Kidney tubule cell (primary cell): ENCODE measurements around the gene ARPP21.

Source experiments
- DNase-seq: peaks from one replicate; pipeline ENCODE4 v3.0.0-alpha.2; 2018; ENCODE audit warnings: low spot score

The ARPP21 gene

DNA sequence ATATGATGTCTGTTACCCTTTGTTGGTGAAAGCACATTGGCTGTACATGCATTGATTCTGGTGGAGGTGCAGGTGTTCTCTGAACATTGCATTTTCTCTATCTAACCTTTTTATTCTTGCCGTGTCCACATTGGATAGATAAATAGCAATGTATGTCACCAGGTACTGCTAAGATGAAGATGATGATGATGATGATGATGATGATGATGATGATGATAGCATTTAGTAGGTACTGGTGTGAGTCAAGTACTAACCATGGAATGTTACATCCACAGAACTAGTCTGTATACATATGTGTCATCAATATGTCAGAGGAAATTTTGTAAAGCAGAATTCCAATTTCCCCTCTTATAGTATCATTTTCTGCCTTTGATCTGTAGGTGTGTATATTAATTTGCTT lies 36.3 kb downstream of the ARPP21 start:
- DNase-seq: no peak

DNA sequence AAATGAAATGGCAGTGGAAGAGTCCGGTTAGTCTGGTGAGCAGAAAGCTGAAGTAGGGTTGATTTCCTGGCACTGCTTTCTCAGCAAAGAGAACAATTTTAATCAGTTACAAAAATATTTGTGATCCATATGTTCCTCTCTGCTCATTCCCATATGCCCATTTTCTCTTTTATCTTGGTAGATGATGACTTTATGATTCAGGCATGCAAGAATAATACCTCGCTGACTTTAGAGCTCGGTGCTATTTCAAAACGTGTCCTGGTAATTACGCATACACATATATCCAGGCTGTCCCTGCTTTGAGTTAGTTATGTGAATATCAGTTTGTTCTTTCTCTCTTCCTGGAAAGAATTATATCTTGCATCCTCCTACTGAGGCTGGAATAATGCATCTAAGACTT lies 38.5 kb downstream of the ARPP21 start:
- DNase-seq: no peak

- DNase-seq: no peak
Observed at GRCh38 chr3:35678643-35679161, 39.4 kb downstream of the ARPP21 start.

DNA sequence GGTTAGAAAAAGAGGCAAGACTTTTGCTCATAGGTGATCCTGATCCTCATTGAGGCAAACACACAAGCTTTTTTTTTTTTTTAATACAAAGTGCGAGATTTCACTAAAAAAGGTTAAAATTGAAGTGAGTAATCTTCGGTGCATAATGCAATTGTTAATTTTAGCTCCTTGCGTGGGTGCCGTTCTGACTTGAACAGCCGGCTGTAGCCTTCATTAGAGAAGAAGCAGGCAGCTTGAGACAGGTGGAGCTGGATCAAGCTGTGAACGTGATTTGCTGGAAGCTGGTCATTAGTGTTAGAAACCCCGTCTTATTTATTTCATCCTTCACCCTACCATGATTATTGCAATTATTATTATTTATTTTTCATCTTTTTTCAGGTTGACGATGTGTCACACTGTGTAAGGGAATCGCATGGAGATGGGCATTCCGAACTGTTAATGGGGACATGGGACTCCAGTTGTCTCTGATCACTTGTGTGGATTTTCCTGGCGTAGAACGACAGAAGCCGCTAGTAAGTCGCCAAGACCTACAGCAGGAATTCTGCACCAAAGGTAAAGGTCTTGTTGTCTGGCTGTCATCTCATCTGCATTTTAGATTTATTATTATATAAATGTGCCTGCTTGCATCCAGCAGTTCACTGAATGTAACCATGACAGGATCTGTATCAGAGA lies 40.2 kb downstream of the ARPP21 start:
- DNase-seq: no peak

DNA sequence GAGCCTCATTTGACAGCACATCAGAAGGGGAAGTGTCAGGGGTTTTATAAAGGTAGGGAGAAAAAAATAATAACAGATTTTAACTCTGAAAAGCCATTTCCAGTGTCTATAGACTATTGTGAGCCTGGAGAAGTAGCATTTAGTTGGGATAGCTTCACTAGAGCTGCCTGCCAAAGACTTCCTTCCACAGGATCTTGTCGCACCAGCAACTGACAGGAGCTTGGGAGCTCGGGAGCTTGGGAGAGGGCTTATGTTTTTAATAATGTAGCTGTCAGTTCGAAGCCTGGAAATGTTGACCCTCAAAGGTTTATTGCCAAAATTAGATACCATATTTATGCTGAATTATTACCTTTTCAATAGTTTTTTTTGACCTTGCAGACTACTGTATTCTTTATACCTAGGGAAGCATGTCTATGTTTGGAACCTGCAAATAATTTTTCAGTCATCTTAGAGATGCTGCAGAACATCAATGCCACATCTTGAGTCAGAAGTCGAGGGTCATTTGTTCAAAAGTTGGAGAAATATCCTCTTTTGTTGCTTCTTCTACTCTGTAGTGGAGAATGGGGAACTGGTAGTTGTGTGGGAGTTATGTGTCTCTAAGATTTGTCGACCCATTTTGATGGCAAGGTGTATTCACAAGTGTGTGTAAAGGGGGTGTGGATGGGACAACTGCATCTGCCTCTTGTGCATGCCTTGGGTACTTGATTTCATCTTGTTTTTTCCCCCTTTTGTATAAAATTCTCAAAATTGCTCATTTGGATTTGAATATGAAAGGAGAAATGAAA lies 41.7 kb downstream of the ARPP21 start:
- DNase-seq: no peak

- DNase-seq: no peak
Observed at GRCh38 chr3:35685153-35685552, 45.8 kb downstream of the ARPP21 start.

- no peak for DNase-seq
Observed at GRCh38 chr3:35688826-35689225, 49.5 kb downstream of the ARPP21 start.

GRCh38 chr3:35690271-35690670 lies 50.9 kb downstream of the ARPP21 start:
- no peak for DNase-seq

DNA sequence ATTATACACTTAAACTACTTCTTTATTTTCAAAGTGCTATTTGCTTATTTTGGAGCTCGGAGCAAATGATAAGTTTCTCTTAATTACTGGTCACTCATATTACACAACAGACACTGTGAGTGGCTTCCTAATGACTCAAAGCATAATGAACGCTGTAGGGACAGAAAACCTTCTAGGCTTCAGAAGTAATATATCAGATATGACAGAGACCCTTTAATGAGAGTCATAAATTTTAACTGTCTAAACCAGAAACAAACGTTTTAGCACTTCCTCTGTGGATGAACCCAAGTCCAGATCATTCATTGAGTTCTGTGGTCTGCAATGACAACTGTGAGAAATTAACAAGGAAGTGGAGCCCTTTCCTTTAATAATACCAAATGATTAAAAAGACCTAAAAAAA lies 66.6 kb downstream of the ARPP21 start:
- no peak for DNase-seq

DNA sequence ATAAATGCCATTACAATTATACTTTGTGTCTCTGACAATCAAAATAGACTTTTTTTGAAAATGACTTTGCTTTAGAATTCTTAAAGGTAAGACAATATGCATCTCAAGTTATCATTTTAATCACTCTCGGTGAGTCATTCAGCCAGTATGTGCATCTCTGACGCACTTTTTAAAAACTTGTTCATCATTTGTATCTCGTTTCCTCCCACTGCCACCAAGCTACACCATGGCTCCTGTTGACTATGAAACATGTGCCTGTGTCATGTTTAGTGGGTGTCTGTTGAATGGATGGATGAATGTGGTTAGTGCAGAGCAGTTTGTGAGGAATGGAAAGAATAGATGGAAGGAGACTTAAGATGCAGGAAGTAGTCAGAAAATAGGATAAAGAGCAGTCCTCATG lies 68.6 kb downstream of the ARPP21 start:
- no peak for DNase-seq

- DNase-seq: no peak
Observed at GRCh38 chr3:35708394-35709271, 69.3 kb downstream of the ARPP21 start.

GRCh38 chr3:35709691-35710090 lies 70.4 kb downstream of the ARPP21 start:
- no peak for DNase-seq

- no peak for DNase-seq
Observed at GRCh38 chr3:35710554-35710953, 71.2 kb downstream of the ARPP21 start.

DNA sequence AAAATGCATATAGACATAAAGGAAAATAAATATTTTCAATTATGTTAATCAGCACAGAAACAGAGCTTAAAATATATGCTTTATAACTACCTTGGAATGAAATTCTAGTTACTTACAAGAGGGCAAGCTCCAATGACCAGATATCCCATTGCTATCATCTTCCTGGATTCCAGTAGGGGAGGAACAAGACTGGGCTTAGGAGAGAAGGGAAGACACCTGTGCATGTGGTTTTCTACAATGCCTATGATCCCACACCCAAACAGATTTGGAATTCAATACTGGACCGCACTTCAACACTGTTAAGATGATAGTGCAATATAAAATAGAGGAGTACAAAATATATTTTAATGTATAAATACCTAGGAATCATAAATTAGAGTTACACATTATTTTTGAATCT lies 79.6 kb downstream of the ARPP21 start:
- DNase-seq: no peak

GRCh38 chr3:35721628-35722027 lies 82.3 kb downstream of the ARPP21 start:
- DNase-seq: no peak

- no peak for DNase-seq
Observed at GRCh38 chr3:35722902-35723301, 83.6 kb downstream of the ARPP21 start.

DNA sequence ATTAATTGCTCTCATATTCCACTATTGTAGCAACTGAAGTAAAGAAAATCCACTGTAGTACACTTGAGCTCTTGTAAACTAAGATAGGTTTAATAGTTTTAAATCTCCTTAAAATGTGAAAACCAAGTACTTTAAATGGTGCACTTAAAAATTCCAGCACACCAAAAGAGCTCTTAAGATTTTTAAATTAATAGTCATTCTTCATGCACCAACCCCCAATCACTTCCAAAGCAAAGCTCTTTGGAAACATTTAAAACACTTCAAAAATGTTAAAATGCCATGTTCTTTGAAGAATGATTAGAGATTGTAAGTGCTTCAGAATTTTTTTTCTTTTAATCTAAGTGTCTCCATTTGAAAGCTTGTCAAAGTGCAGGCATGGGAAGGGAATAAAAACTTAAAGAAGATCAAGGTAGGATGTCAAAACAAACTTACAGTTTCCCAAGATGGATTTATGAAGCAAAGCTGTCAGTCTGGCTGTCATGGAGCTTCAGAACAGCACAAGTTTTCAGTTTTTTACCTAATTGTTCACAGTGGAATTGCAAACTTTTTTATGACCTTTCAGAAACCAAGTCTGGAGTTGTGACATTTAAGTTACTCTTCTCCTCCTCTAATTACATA lies 84.3 kb downstream of the ARPP21 start:
- DNase-seq: no peak

DNA sequence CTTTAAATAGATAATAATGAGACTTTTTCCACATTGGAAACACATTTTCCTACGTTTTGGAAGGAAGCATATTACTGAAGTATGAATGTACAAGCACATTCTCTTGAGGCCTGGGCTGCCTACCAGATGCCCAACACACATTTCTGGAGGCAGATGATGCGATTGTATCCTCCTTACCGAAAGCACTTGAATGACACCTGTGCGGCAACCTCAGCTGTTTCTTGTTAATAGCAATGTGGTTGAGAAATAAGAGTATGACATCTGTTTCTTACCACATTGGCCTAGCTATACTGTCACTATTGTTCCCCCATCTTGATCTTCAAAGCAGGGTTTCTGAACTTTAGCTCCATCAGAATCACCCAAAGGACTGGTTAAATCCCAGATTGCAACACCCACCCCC lies 84.8 kb downstream of the ARPP21 start:
- DNase-seq: no peak

DNA sequence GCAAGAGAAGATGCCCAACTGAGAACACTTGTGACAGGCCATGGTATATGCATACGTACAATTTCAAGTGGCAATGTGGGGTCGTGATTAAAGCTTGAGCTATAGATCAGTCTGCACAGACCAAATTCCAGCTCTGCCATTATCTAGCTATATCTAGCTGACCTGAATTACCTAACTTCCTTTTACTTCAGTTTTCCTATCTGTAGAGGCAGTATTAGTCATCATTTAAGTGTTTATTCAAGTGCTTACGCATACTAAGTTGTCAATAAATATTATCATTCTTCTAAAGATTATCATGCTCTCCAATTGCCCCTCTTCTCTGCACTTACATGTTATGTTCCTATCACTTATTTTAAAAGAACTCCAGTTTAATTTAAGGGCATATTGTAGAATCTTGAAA lies 87.9 kb downstream of the ARPP21 start:
- no peak for DNase-seq

DNA sequence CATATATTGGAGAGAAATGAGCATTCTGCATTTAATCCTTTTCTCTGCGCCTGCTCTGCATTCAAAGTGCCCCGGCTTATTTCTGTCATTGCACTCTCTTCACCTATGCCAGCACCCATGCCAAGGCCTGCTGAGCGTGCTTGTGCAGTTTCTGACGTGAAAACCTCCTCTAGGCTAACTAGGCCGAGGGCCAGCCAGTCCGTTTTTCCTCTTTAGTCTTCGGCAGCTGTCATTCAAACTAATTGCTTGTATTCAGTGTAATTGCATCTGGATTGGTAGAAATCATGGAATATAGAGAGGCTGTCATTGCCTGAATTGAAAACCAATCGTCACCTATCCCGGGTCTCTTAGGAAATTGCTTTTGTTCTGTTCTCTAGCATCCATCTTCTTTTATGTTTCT lies 94.0 kb downstream of the ARPP21 start:
- no peak for DNase-seq

GRCh38 chr3:35733864-35734263 lies 94.5 kb downstream of the ARPP21 start:
- no peak for DNase-seq

DNA sequence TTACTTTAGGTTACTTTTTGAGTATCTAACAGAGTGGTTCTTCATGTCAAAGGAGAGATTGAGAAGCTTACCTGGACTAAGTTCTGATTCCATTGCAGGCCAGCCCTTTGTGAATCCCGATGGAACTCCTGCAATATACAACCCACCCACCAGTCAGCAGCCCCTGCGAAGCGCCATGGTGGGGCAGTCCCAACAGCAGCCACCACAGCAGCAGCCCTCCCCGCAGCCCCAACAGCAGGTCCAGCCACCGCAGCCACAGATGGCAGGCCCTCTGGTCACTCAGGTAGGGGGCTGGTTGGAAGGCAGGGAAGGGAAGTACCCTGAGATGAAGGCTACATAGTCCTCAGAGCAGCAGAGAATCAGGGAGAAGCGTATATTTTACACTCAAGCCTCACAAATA lies 97.8 kb downstream of the ARPP21 start:
- DNase-seq: no peak
